ENCODE measurements around the gene CCDC137.

The CCDC137 gene

DNA sequence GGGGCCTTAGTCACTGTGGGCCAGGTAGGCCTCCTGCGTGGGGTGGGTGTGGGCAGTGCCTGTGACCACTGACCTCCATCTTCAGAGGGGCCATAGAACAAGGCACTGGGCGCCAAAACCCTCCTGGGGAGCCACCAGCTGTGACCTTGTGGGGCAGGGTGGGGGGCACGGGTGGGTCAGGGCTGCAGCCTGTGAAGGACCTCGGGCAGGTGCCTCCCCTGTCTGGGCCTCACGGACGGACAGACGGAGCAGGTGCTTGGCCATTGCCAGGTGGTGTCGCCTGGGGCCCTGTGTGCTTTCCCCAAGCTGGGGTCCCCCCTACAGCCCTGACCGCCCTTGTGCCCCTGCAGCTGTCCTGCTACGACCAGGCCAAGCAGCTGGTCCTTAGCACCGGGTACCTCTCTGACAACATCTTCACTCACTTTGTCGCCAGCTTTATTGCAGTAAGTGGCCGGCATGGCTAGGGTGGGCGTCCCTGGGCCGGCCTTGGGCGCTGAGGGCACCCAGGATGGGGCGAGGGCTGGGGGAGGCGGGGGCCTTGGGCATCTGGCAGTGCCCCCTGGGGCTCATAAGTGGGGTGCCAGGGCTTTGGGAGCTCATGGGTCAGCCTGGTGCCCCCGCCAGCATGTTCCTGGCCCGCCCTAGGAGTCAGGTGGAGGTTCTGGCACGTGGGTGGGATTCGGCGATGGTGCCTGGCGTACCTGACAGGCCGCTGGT is 50.7 kb downstream of the CCDC137 start:
- DNase-seq = no peak

DNA sequence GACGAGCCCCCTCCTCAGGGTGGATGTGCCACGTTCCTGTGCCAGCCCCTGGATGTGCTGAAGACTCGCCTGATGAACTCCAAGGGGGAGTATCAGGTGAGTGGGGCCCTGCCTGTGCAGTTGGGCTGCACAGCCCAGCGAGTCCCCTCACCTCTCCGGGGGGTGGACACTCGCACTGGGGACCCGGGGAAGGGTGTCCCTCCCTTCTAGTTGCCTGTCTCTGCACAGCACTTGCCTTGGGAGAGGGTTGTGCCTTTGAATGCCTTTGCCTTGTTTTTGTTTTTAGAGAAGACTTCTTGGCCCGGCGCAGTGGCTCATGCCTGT is 51.2 kb downstream of the CCDC137 start:
- DNase-seq = no peak

DNA sequence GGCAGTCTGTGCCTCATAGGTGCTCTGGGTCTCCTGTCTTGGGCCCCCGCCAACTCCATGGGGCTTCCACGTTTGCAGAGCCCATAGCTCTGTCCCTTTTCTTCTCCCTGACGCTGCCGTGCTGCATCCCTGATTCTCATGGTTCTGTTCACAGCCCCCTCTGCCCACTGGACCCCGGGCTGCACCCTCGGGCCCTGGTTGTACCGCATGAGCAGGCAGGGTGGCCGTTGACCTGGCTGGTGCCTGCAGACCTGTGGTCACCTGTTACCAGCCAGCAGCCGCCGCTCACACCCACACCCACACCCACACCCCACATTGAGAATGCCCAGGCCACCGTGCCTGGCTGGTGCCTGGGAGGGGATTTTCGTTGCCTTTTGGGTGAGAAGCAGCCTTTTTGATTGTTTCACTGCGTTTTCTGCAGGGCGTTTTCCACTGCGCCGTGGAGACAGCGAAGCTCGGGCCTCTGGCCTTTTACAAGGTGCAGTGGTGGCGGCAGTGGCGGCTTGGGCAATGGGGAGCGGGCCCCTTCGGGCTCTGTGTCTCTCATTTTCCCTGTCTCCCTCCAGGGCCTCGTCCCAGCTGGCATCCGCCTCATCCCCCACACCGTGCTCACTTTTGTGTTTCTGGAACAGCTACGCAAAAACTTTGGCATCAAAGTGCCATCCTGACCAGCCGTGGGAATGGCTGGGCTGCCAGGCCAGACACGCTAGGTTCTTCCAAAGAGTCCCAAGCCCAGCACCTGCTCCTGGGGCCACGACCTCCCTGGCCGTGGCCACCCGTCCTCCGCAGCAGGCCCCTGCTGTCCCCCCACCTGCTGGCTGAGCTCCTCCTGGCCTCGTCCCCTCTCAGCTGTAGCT is 53.1 kb downstream of the CCDC137 start:
- DNase-seq = no peak

DNA sequence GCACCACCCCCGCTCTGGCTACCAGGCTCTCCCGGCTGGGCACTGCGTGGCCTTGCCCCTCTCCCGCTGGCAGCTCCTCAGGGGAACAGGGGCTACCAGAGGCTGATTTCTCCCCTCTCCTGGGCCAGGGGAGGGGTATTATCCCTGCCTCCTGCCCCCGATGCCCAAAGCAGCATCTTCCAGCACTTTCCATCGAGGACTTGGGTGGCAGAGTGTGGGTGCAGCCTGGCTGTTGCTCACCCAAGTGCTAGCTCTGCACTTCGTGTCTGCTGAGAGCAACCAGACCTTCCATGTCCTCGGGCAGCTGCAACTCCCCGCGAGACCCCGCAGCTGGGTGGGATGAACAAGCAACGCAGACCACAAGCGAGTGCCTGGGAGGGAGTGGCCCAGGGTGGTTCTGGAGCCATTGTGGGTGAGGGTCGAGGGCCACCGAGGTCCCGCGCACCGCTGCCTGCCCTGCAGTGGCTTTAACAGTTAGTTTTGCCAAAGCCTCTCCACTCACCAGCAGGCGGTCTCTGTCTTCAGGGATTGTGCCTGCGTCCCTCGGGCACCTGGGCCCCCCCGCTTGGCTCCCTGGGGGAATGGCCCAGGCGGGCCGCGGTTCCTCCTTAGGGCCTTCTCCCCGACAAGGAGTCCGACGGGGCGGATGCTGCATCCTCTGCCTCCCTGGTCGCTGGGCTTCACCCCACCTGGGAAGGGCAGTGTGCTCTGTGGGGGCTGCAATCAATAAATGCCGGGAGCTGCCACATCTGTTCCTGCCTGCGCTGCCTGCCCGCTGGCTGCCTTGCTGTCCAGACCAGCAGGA is 53.9 kb downstream of the CCDC137 start:
- no peak for DNase-seq

DNA sequence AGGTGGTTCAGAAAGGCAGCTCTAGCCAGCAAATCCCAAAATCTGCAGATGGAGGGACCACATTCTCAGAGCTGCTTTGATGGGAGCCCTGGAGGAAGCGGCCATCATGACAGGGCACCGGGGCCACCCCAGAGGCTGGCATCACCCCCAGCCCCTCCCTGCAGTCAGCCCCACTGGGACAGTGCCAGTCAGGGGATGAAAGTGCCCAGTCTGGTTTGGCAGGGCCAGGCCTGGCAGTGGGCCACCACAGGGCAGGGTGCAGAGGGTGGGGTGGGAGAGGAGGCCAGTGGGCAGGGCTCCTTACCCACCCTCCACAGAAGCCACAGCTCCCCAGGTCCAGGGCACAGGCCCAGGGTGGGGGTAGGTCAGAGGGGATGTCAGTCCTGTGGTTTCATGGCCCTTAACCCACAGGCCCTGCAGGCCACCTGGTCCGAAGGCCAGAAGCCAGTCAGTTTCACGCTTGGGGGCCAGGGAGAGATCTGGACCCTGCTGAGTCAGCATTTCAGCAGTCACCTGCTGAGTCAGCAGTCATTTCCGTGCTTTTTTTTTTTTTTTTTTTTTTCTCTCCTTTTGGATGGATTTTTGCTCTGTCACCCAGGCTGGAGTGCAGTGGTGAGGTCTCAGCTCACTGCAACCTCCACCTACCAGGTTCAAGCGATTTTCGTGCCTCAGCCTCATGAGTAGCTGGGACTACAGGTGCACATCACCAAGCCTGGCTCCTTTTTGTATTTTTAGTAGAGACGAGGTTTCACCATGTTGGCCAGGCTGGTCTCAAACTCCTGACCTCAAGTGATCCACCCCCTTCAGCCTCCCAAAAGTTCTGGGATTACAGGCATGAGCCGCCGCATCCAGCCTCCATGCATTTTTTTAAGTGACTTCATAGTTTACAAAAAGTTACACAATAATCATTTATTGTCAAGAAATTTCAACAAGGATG is 55.9 kb downstream of the CCDC137 start:
- no peak for DNase-seq
